Measurements from ENCODE around the gene TAS2R39.

The TAS2R39 gene

GRCh38 chr7:143214789-143215679, 31.8 kb downstream of the TAS2R39 start:
- in situ Hi-C loops (cut with MboI; ENCODE audit: low pct_unique_long_range_greater_than_20kb, low sequenced_read_pairs, unreplicated experiment): loop anchor here (5.0 to 25.0 kb wide), 3 partner anchors 208 to 603 kb away; partner anchors contain the start of gene EPHB6
- peak; percentile 78 for DNase-seq (ENCODE audit: low spot score)
- TF ChIP-seq CTCF (IDR thresholded peaks at IDR 0.05; ENCODE audit: extremely low read depth, insufficient read depth, missing control alignments): peak; percentile 99

DNA sequence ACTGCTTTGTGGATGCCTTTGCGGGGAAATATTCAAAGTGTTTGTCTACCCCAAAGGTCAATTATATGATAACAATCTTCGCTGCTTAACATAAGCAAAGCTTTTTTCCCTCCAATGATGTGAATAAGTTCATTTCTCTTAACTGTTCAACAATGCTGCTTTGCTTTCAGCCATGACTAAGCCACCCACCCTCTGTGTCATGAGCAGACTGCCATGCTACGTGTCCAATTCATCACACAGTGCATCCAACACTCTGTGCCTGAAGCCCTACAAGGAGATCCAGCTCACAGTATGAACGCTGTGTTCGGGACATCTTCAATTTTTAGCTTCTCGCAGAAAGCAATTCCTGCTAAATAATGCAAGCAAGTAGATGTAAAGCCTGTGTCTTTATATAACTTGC, 32.9 kb downstream of the TAS2R39 start:
- DNase-seq (ENCODE audit: low spot score): no peak
- in situ Hi-C loops (cut with MboI; ENCODE audit: low pct_unique_long_range_greater_than_20kb, low sequenced_read_pairs, unreplicated experiment): loop anchor here (25.0 kb wide), 2 partner anchors 354 to 604 kb away; partner anchors contain the start of gene EPHB6
- no peak for TF ChIP-seq CTCF (IDR thresholded peaks at IDR 0.05; ENCODE audit: extremely low read depth, insufficient read depth, missing control alignments)

DNA sequence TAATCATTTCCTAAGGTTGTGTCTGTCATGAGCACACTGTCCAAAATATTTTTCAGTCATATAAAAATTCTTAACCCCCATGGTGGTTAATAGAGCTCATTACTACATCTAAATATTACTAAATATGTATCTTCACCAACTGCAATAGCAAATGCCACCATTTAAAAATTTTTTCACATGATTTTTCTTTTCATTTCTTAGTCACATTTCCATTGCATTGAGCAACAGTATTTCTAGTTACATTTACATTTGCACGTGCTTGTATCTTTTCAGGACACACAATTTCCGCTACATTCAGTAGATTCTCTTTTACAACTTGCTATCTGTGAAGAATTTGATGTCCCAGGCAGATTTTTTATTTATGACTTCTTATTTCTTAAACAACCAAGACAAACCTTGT, 33.5 kb downstream of the TAS2R39 start:
- no peak for DNase-seq (ENCODE audit: low spot score)
- no peak for TF ChIP-seq CTCF (IDR thresholded peaks at IDR 0.05; ENCODE audit: extremely low read depth, insufficient read depth, missing control alignments)
- in situ Hi-C loops (cut with MboI; ENCODE audit: low pct_unique_long_range_greater_than_20kb, low sequenced_read_pairs, unreplicated experiment): loop anchor here (25.0 kb wide), 2 partner anchors 354 to 604 kb away; partner anchors contain the start of gene EPHB6

DNA sequence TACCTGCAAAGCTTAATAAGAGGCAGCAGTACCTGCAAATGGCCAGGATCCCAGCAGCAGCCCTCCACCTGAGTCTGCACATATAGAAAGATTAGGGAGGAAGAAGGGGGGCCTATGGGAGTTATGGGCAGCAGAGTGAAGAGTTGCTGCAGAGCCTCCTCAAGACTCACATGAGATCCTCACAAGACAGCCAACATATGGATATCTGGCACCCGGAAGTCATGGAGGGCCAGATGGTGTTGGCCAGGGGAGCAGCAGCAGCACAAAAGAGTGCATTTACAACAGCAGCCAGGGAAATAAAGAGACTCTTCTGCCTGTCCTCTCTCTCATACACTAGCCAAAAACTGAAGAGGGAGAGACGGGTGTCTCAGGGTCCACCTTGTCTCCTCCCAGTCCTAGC, 34.6 kb downstream of the TAS2R39 start:
- no peak for TF ChIP-seq CTCF (IDR thresholded peaks at IDR 0.05; ENCODE audit: extremely low read depth, insufficient read depth, missing control alignments)
- no peak for DNase-seq (ENCODE audit: low spot score)
- in situ Hi-C loops (cut with MboI; ENCODE audit: low pct_unique_long_range_greater_than_20kb, low sequenced_read_pairs, unreplicated experiment): loop anchor here (25.0 kb wide), 2 partner anchors 356 to 606 kb away; partner anchors contain the start of gene EPHB6

DNA sequence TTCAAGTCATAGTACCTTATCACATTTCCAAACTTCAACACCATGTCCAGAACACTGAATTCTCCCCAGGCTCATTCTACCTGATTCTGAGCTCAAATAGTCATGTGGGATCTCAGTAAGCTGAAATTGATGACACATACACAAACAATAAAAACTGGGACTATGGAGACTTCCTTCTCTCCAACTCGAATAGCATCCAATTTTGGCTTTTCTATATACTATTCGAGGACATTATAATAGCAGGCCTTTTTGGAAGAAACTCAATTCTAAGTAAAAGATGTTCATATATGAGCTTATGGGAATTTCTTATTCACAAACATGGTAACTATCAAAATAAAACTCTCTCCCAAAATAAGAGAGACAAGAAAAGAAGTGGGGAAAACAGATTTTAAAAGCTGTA, 38.1 kb downstream of the TAS2R39 start:
- in situ Hi-C loops (cut with MboI; ENCODE audit: low pct_unique_long_range_greater_than_20kb, low sequenced_read_pairs, unreplicated experiment): loop anchor here (25.0 kb wide), 2 partner anchors 359 to 609 kb away; partner anchors contain the start of gene EPHB6
- TF ChIP-seq CTCF (IDR thresholded peaks at IDR 0.05; ENCODE audit: extremely low read depth, insufficient read depth, missing control alignments): no peak
- no peak for DNase-seq (ENCODE audit: low spot score)

- in situ Hi-C loops (cut with MboI; ENCODE audit: low pct_unique_long_range_greater_than_20kb, low sequenced_read_pairs, unreplicated experiment): loop anchor here (25.0 kb wide), 2 partner anchors 359 to 609 kb away; partner anchors contain the start of gene EPHB6
- no peak for TF ChIP-seq CTCF (IDR thresholded peaks at IDR 0.05; ENCODE audit: extremely low read depth, insufficient read depth, missing control alignments)
- DNase-seq (ENCODE audit: low spot score): no peak
Observed at GRCh38 chr7:143221737-143222136, 38.5 kb downstream of the TAS2R39 start, which contains the start of gene TAS2R40. TAS2R40 (plus strand) TSS chr7:143222037; CDS start chr7:143222079, 42 bp downstream.
